Activated CD4-positive, alpha-beta T cell treated with anti-CD3 and anti-CD28 coated beads for 48 hours (primary cell): ENCODE results near the gene OR8H3.
"Not testable (repeated sequence)": the region's sequence is repeated elsewhere in the genome, so short reads cannot be mapped to it uniquely, and the experiment has no call there.

Experiments used
- DNase-seq: peaks from one replicate; pipeline ENCODE4 v3.0.0-alpha.2; 2020

The OR8H3 gene

GRCh38 chr11:56122073-56122472 is at the start of gene OR8H3:
Gene OR8H3 (plus strand): TSS chr11:56122373. CDS start chr11:56122373, 0 bp downstream.
- no peak for DNase-seq

- no peak for DNase-seq
These were observed 32.5 kb upstream of the OR8H3 start for GRCh38 chr11:56089697-56090096.

GRCh38 chr11:56093008-56093407 is 29.2 kb upstream of the OR8H3 start, which contains the start of gene OR8I2:
Gene OR8I2 (plus strand): TSS chr11:56093308. CDS start chr11:56093308, 0 bp downstream.
- no peak for DNase-seq

- no peak for DNase-seq
These were observed 18.9 kb upstream of the OR8H3 start, which contains the start of gene OR8H2 for GRCh38 chr11:56103210-56103737. Gene OR8H2 (plus strand): TSS chr11:56103687. CDS start chr11:56105043, 1,356 bp downstream.

- DNase-seq = no peak
These were observed 18.0 kb downstream of the OR8H3 start, which contains the start of gene OR8J3 for GRCh38 chr11:56140151-56140661. Gene OR8J3 (minus strand): TSS chr11:56140201. CDS start chr11:56137718, 2,483 bp downstream.

- not testable (repeated sequence) for DNase-seq
These were observed 21.5 kb downstream of the OR8H3 start for GRCh38 chr11:56143681-56144080.

- no peak for DNase-seq
These were observed 29.2 kb downstream of the OR8H3 start for GRCh38 chr11:56151376-56151775.

- DNase-seq = no peak
These were observed 30.2 kb downstream of the OR8H3 start for GRCh38 chr11:56152333-56152732.

GRCh38 chr11:56160217-56160616 is 38.0 kb downstream of the OR8H3 start, which contains the start of gene OR8K5:
Gene OR8K5 (minus strand): TSS chr11:56160317. CDS start chr11:56160317, 0 bp downstream.
- DNase-seq = no peak

- DNase-seq = no peak
These were observed 41.6 kb downstream of the OR8H3 start for GRCh38 chr11:56163804-56164203.

- DNase-seq = no peak
These were observed 50.2 kb downstream of the OR8H3 start for GRCh38 chr11:56172256-56172830.
